K562 (cell line): ENCODE data around the gene HADHB. TPM values are rescaled to one million over a fixed set of nuclear protein-coding genes. Genes with fewer than 3 reads are reported as not detected.

Experiments used
- FOXM1 ChIP-seq, 2 experiments: fragments of 450-650 bp in 1 of 2; sonication (generic) in 1 of 2; formaldehyde crosslinking in 1 of 2; IDR thresholded peaks; 2 replicates each; pipeline versions ENCODE4 v1.6.1 to v1.9.0; 2017 to 2022; ENCODE audit warnings: low read depth in 2 of 2, mild to moderate bottlenecking in 2 of 2, missing genetic modification reagents in 1 of 2, moderate library complexity in 1 of 2
- HOMEZ ChIP-seq: fragments of 250-450 bp; sonication (Bioruptor Pico); IDR thresholded peaks from 2 replicates; pipeline ENCODE4 v1.4.0; 2020; ENCODE audit warnings: mild to moderate bottlenecking, moderate library complexity
- KDM4B ChIP-seq, 2 experiments: fragments of 450-650 bp in 1 of 2; sonication (generic) in 1 of 2; IDR thresholded peaks; 2 replicates each; pipeline ENCODE4 v1.6.1; 2016 to 2017; ENCODE audit warnings: borderline replicate concordance in 2 of 2, antibody characterized with exemption in 1 of 2, low read depth in 1 of 2, mild to moderate bottlenecking in 1 of 2
- NFE2L1 ChIP-seq: fragments of 450-650 bp; IDR thresholded peaks from 2 replicates; pipeline ENCODE4 v1.6.1; 2016; ENCODE audit warnings: missing genetic modification characterization, low read depth, mild to moderate bottlenecking, missing compliant biosample characterization, moderate library complexity, borderline replicate concordance
- PHF8 ChIP-seq: fragments of 200-600 bp; sonication (generic); IDR thresholded peaks from 2 replicates; pipeline ENCODE4 v1.6.1; 2012; ENCODE audit warnings: mixed run types, mild to moderate bottlenecking, inconsistent platforms, low read length, moderate library complexity, borderline replicate concordance
- PRPF4 ChIP-seq: fragments of 200-400 bp; formaldehyde crosslinking; IDR thresholded peaks from one replicate; pipeline ENCODE4 v1.6.1; 2017; ENCODE audit warnings: low read length, low read depth, mild to moderate bottlenecking; ENCODE audit not compliant: insufficient read depth, poor library complexity, severe bottlenecking
- RBM34 ChIP-seq: fragments of 200-400 bp; formaldehyde crosslinking; IDR thresholded peaks from 2 replicates; pipeline ENCODE4 v1.6.1; 2018; ENCODE audit warnings: low read length, borderline replicate concordance; ENCODE audit not compliant: insufficient read depth
- SP1 ChIP-seq: sonication (generic); formaldehyde crosslinking; IDR thresholded peaks from 2 replicates; pipeline ENCODE4 v1.8.1; 2022; ENCODE audit warnings: mild to moderate bottlenecking, missing genetic modification reagents
- SRSF9 ChIP-seq: fragments of 200-400 bp; formaldehyde crosslinking; IDR thresholded peaks from 2 replicates; pipeline ENCODE4 v1.6.1; 2017; ENCODE audit warnings: low read depth, low read length, borderline replicate concordance
- polyA plus RNA-seq, 8 experiments: library from polyadenylated mRNA; depleted of rRNA in 4 of 8; stranded (reverse) in 5 of 8; unstranded in 3 of 8; fragments of >200 nt; fragmentation: Nextera tagmentation in 2 of 8; fragmentation: Illumina TruSeq in 1 of 8; extraction: Ambion mirVana in 2 of 8; extraction: Trizol in 1 of 8; gene quantifications; 2 replicates each; pipeline versions ENCODE4 v1.2.1 to v1.2.3, GENCODE V29; 2011 to 2014; ENCODE audit warnings: inconsistent platforms in 1 of 8, missing spikeins in 1 of 8
- total RNA-seq, 7 experiments: library from RNA; depleted of rRNA in 6 of 7; stranded (reverse); fragments of >200 nt in 6 of 7; fragmentation: Illumina TruSeq in 2 of 7; extraction: Trizol in 2 of 7; gene quantifications; 2 replicates each; pipeline versions ENCODE4 v1.2.1 to v1.2.3, GENCODE V29; 2011 to 2021; ENCODE audit warnings: low replicate concordance in 1 of 7
- TF ChIP-seq, protein P1 (sequence below): fragments of 250-450 bp; sonication (Bioruptor Pico); IDR thresholded peaks from 2 replicates; pipeline ENCODE4 v1.4.0; 2020
- TF ChIP-seq, protein P2 (sequence below): fragments of 250-450 bp; sonication (Bioruptor Pico); IDR thresholded peaks from 2 replicates; pipeline ENCODE4 v1.8.0; 2022; ENCODE audit warnings: inconsistent platforms

The HADHB gene
- total and polyA plus RNA-seq, 9 of the 15 experiments (the other 6 are each of a cell fraction or from before 2014, with no cell fraction given) = 67.3 to 199 (median 100) TPM

- TF ChIP-seq, protein P1, sequence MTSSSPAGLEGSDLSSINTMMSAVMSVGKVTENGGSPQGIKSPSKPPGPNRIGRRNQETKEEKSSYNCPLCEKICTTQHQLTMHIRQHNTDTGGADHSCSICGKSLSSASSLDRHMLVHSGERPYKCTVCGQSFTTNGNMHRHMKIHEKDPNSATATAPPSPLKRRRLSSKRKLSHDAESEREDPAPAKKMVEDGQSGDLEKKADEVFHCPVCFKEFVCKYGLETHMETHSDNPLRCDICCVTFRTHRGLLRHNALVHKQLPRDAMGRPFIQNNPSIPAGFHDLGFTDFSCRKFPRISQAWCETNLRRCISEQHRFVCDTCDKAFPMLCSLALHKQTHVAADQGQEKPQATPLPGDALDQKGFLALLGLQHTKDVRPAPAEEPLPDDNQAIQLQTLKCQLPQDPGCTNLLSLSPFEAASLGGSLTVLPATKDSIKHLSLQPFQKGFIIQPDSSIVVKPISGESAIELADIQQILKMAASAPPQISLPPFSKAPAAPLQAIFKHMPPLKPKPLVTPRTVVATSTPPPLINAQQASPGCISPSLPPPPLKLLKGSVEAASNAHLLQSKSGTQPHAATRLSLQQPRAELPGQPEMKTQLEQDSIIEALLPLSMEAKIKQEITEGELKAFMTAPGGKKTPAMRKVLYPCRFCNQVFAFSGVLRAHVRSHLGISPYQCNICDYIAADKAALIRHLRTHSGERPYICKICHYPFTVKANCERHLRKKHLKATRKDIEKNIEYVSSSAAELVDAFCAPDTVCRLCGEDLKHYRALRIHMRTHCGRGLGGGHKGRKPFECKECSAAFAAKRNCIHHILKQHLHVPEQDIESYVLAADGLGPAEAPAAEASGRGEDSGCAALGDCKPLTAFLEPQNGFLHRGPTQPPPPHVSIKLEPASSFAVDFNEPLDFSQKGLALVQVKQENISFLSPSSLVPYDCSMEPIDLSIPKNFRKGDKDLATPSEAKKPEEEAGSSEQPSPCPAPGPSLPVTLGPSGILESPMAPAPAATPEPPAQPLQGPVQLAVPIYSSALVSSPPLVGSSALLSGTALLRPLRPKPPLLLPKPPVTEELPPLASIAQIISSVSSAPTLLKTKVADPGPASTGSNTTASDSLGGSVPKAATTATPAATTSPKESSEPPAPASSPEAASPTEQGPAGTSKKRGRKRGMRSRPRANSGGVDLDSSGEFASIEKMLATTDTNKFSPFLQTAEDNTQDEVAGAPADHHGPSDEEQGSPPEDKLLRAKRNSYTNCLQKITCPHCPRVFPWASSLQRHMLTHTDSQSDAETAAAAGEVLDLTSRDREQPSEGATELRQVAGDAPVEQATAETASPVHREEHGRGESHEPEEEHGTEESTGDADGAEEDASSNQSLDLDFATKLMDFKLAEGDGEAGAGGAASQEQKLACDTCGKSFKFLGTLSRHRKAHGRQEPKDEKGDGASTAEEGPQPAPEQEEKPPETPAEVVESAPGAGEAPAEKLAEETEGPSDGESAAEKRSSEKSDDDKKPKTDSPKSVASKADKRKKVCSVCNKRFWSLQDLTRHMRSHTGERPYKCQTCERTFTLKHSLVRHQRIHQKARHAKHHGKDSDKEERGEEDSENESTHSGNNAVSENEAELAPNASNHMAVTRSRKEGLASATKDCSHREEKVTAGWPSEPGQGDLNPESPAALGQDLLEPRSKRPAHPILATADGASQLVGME (CRISPR knock-in tag) = peak; percentile 85; the same call in 1 of the 2 replicates
- peak; percentile 88 for TF ChIP-seq PHF8
- peak; percentile 79 for TF ChIP-seq FOXM1 (IDR thresholded peaks at IDR 0.05; ENCODE audit: low read depth)
- 0 out of 2 replicates have a peak, but pooled peaks have one; percentile 22 for TF ChIP-seq FOXM1 (CRISPR knock-in tag; IDR thresholded peaks at IDR 0.05; ENCODE audit: low read depth)
- TF ChIP-seq, protein P2, sequence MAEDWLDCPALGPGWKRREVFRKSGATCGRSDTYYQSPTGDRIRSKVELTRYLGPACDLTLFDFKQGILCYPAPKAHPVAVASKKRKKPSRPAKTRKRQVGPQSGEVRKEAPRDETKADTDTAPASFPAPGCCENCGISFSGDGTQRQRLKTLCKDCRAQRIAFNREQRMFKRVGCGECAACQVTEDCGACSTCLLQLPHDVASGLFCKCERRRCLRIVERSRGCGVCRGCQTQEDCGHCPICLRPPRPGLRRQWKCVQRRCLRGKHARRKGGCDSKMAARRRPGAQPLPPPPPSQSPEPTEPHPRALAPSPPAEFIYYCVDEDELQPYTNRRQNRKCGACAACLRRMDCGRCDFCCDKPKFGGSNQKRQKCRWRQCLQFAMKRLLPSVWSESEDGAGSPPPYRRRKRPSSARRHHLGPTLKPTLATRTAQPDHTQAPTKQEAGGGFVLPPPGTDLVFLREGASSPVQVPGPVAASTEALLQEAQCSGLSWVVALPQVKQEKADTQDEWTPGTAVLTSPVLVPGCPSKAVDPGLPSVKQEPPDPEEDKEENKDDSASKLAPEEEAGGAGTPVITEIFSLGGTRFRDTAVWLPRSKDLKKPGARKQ (CRISPR knock-in tag) = no peak
- no peak for TF ChIP-seq HOMEZ
- no peak for TF ChIP-seq SRSF9
- TF ChIP-seq KDM4B (IDR thresholded peaks at IDR 0.05; ENCODE audit: borderline replicate concordance in 2 of 2, low read depth in 1 of 2) = no peak
- TF ChIP-seq PRPF4 = no peak
- TF ChIP-seq SP1 (CRISPR knock-in tag) = peak; percentile 80
- no peak for TF ChIP-seq NFE2L1 (tag)
- no peak for TF ChIP-seq RBM34
Observed at GRCh38 chr2:26244309-26245230, at the start of gene HADHB, which contains the start of gene HADHA (continued).
